LNCAP (cell line): ENCODE results near the gene MRAS.

Experiments used
- CTCF ChIP-seq: fragments of 450-650 bp; IDR thresholded peaks from 2 replicates; pipeline ENCODE4 v1.5.1; 2017; ENCODE audit warnings: mild to moderate bottlenecking

MRAS gene

GRCh38 chr3:138355071-138355470, 6.7 kb downstream of the MRAS start:
- TF ChIP-seq CTCF, result no peak

- no peak for TF ChIP-seq CTCF
Observed at GRCh38 chr3:138356730-138357405, 8.5 kb downstream of the MRAS start.

GRCh38 chr3:138359148-138359918, 11.0 kb downstream of the MRAS start:
- TF ChIP-seq CTCF, result no peak

- TF ChIP-seq CTCF, result no peak
Observed at GRCh38 chr3:138359919-138360868, 11.8 kb downstream of the MRAS start.

- TF ChIP-seq CTCF, result no peak
Observed at GRCh38 chr3:138360869-138361525, 12.6 kb downstream of the MRAS start.

GRCh38 chr3:138361561-138361971, 13.2 kb downstream of the MRAS start:
- TF ChIP-seq CTCF, result no peak

GRCh38 chr3:138362538-138362937, 14.2 kb downstream of the MRAS start:
- TF ChIP-seq CTCF, result no peak
